ENCODE data around the gene KIFBP. TPM values are rescaled to one million over a fixed set of nuclear protein-coding genes. Genes with fewer than 3 reads are reported as not detected.
"Not testable (repeated sequence)": the region's sequence is repeated elsewhere in the genome, so short reads cannot be mapped to it uniquely, and the experiment has no call there.

Gene KIFBP
- polyA plus RNA-seq, 1 experiment, result 53.9 TPM

DNA sequence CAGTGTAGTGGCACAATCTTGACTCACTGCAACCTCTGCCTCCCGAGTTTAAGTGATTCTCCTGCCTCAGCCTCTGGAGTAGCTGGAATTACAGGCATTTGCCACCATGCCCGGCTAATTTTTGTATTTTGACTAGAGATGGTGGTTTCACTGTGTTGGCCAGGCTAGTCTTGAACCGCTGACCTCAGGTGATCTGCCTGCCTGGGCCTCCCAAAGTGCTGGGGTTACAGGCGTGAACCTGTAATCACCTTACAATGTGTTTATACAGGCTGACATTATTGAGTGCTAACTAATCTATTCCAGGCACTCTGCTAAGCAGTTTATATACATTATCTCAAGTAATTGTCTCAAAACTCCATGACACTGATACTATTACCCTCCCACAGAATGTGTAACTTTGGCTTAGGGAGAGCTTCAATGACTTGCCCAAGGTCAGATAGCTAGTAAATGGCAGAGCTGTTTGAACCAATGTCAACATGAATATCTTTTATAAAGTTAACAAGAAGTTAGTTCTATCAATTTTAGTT lies 36.8 kb downstream of the KIFBP start:
- Histone ChIP-seq H3K4me3 (ENCODE audit: low read depth, low read length) (no peak overlapping the region), H3K27me3 (ENCODE audit: control insufficient read depth, insufficient read depth, low read length) (no peaks in the 10 kb centered on the region), H3K27ac (ENCODE audit: low read depth, low read length) (no peak overlapping the region), H3K9me3 (ENCODE audit: control insufficient read depth, insufficient read depth, low read length) (peaks cover 12% of the 10 kb centered on the region)
- TF ChIP-seq, protein P1, sequence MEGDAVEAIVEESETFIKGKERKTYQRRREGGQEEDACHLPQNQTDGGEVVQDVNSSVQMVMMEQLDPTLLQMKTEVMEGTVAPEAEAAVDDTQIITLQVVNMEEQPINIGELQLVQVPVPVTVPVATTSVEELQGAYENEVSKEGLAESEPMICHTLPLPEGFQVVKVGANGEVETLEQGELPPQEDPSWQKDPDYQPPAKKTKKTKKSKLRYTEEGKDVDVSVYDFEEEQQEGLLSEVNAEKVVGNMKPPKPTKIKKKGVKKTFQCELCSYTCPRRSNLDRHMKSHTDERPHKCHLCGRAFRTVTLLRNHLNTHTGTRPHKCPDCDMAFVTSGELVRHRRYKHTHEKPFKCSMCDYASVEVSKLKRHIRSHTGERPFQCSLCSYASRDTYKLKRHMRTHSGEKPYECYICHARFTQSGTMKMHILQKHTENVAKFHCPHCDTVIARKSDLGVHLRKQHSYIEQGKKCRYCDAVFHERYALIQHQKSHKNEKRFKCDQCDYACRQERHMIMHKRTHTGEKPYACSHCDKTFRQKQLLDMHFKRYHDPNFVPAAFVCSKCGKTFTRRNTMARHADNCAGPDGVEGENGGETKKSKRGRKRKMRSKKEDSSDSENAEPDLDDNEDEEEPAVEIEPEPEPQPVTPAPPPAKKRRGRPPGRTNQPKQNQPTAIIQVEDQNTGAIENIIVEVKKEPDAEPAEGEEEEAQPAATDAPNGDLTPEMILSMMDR (IDR thresholded peaks at IDR 0.05; ENCODE audit: low read depth, low read length), result no peak
- CTCF ChIA-PET, result no interaction called here
- no peak for DNase-seq (ENCODE audit: low read depth, low spot score)
- POLR2A ChIA-PET, result no interaction called here

DNA sequence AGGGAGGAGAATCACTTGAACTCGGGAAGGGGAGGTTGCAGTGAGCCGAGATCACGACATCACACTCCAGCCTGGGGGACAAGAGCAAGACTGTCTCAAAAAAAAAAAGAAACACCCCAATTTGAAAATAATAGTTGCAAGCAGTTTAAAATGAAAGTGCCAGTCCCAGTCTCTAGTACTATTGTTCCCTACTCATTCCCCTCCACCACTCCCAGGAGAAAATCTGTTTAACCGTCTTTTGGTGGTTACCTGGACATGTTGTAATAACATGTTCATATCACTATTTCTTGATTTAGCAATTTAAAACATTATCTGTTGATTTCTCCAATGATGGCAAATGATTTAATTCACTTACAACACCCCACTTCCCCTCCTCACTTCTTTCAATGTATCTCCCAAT lies 44.7 kb downstream of the KIFBP start:
- DNase-seq (ENCODE audit: low read depth, low spot score), result no peak
- TF ChIP-seq, protein P1 (IDR thresholded peaks at IDR 0.05; ENCODE audit: low read depth, low read length), result no peak
- no peak overlapping the region for H3K4me3 ChIP-seq (ENCODE audit: low read depth, low read length)
- ChIA-PET CTCF (no interaction called here), POLR2A (no interaction called here)
- H3K27me3 ChIP-seq (ENCODE audit: control insufficient read depth, insufficient read depth, low read length), result no peaks in the 10 kb centered on the region
- H3K27ac ChIP-seq (ENCODE audit: low read depth, low read length), result no peak overlapping the region
- peaks cover 8% of the 10 kb centered on the region; the same call in 1 of the 2 replicates for H3K9me3 ChIP-seq (ENCODE audit: control insufficient read depth, insufficient read depth, low read length)

DNA sequence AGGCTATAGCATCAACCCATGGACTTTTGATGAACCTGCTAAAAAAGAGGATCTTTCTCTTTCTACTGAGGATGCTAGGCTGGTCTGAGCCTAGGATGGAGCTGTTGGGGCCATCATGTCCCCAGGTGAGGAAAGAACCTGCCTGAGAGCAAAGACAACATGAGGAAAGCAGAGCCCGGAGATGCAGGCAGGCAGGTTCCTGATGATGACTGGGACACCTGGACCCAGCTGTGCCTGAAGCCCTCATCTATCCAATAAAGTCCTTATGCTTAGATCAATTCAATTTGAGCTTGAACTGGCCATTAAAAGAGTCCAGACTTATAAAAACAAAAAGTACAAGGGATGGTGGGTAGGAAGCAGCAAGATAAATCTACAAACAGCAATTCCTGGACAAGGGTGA lies 48.9 kb downstream of the KIFBP start:
- POLR2A ChIA-PET, result no interaction called here
- TF ChIP-seq, protein P1 (IDR thresholded peaks at IDR 0.05; ENCODE audit: low read depth, low read length), result no peak
- Histone ChIP-seq H3K27me3 (ENCODE audit: control insufficient read depth, insufficient read depth, low read length) (no peaks in the 10 kb centered on the region), H3K4me3 (ENCODE audit: low read depth, low read length) (no peak overlapping the region), H3K9me3 (ENCODE audit: control insufficient read depth, insufficient read depth, low read length) (no peaks in the 10 kb centered on the region), H3K27ac (ENCODE audit: low read depth, low read length) (no peak overlapping the region)
- CTCF ChIA-PET, result interaction anchor here (1.0 kb wide), 1 partner anchor 56 kb away, joined by 3 read pairs; no protein-coding TSS in a partner anchor
- DNase-seq (ENCODE audit: low read depth, low spot score), result no peak

DNA sequence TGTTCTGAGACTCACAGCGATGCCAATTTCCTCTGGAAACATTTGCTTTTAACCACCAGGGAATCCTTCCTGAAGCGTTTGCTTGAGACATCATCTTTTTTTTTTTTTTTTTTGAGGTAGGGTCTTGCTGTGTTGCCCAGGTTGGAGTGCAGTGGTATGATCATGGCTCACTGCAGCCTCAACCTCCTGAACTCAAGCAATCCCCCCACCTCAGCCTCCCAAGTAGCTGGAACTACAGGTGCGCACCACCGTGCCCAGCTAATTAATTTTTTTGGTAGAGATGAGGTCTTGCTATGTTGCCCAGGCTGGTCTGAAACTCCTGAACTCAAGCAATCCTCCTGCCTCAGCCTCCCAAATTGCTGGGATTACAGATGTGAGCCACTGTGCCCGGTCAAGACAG lies 52.3 kb downstream of the KIFBP start:
- H3K9me3 ChIP-seq (ENCODE audit: control insufficient read depth, insufficient read depth, low read length); H3K4me3 ChIP-seq (ENCODE audit: low read depth, low read length); DNase-seq (ENCODE audit: low read depth, low spot score); H3K27me3 ChIP-seq (ENCODE audit: control insufficient read depth, insufficient read depth, low read length); H3K27ac ChIP-seq (ENCODE audit: low read depth, low read length); POLR2A ChIA-PET; CTCF ChIA-PET: not testable (repeated sequence)

DNA sequence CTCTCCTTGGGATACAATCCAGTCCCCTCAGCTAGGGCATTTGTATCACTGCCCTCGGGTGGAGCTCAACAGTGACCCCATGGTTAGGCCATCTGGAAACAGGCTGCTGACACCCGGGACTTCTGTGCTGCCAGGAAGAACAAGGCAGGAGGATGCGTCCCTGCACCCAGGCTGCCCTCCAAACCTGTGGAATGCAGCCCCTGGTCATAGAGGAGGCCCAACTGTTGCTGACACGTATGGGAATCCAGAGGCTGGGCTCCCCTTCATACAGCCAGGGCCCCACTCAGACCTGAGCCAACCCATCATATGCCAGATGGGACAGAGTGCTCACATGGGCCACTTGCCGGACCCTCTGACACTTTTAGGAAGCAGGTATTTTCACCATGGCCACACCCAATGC lies 53.8 kb downstream of the KIFBP start:
- H3K27ac ChIP-seq (ENCODE audit: low read depth, low read length), result no peak overlapping the region
- no peaks in the 10 kb centered on the region for H3K9me3 ChIP-seq (ENCODE audit: control insufficient read depth, insufficient read depth, low read length)
- H3K27me3 ChIP-seq (ENCODE audit: control insufficient read depth, insufficient read depth, low read length), result no peaks in the 10 kb centered on the region
- no peak for DNase-seq (ENCODE audit: low read depth, low spot score)
- ChIA-PET POLR2A (no interaction called here), CTCF (no interaction called here)
- no peak overlapping the region for H3K4me3 ChIP-seq (ENCODE audit: low read depth, low read length)
- TF ChIP-seq, protein P1 (IDR thresholded peaks at IDR 0.05; ENCODE audit: low read depth, low read length), result no peak

DNA sequence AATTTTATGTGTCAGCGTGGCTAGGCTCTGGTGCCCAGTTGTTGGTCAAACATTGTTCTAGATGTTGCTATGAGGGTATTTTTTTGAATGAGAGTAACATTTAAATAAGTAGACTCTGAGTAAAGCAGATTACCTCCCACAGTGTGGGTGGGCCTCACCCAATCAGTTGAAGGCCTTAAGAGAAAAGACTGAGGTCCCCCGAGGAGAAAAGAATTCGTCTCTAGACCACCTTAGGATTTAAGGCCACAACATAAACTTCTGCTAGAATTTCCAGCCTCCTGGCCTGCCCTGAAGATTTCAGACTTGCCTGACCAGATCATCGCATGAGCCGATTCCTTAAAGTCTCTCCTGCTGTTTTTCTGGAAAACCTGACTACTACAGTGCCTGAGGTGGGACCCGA lies 54.2 kb downstream of the KIFBP start:
- H3K9me3 ChIP-seq (ENCODE audit: control insufficient read depth, insufficient read depth, low read length), result no peaks in the 10 kb centered on the region
- H3K27me3 ChIP-seq (ENCODE audit: control insufficient read depth, insufficient read depth, low read length), result no peaks in the 10 kb centered on the region
- CTCF ChIA-PET, result no interaction called here
- no peak overlapping the region for H3K27ac ChIP-seq (ENCODE audit: low read depth, low read length)
- TF ChIP-seq, protein P1 (IDR thresholded peaks at IDR 0.05; ENCODE audit: low read depth, low read length), result no peak
- POLR2A ChIA-PET, result no interaction called here
- DNase-seq (ENCODE audit: low read depth, low spot score), result no peak
- no peak overlapping the region for H3K4me3 ChIP-seq (ENCODE audit: low read depth, low read length)

All from AG04450 (cell line).